Epithelial cell of proximal tubule (primary cell): Measurements from ENCODE around the gene POLR1G. TPM values are rescaled to one million over a fixed set of nuclear protein-coding genes. Genes with fewer than 3 reads are reported as not detected.

Experiments
- DNase-seq: peaks from one replicate; pipeline ENCODE4 v3.0.0-alpha.2; 2011; ENCODE audit warnings: low read depth
- H3K4me3 ChIP-seq: 2 replicates; pipeline ENCODE4 v1.5.1; 2011; ENCODE audit warnings: low read depth, mild to moderate bottlenecking, low read length
- total RNA-seq: library from RNA; depleted of rRNA; stranded (reverse); fragments of >200 nt; gene quantifications from 2 replicates; pipeline ENCODE4 v1.2.3, GENCODE V29; 2015
- TF ChIP-seq, protein P1 (sequence below): conservative IDR thresholded peaks from 2 replicates; pipeline ENCODE4 v1.5.1; 2012; ENCODE audit warnings: low read depth, mild to moderate bottlenecking, low read length

Gene POLR1G
- total RNA-seq, 1 donor from 2014 or later: 14.5 TPM

- TF ChIP-seq, protein P1, sequence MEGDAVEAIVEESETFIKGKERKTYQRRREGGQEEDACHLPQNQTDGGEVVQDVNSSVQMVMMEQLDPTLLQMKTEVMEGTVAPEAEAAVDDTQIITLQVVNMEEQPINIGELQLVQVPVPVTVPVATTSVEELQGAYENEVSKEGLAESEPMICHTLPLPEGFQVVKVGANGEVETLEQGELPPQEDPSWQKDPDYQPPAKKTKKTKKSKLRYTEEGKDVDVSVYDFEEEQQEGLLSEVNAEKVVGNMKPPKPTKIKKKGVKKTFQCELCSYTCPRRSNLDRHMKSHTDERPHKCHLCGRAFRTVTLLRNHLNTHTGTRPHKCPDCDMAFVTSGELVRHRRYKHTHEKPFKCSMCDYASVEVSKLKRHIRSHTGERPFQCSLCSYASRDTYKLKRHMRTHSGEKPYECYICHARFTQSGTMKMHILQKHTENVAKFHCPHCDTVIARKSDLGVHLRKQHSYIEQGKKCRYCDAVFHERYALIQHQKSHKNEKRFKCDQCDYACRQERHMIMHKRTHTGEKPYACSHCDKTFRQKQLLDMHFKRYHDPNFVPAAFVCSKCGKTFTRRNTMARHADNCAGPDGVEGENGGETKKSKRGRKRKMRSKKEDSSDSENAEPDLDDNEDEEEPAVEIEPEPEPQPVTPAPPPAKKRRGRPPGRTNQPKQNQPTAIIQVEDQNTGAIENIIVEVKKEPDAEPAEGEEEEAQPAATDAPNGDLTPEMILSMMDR: no peak
- H3K4me3 ChIP-seq: peak overlapping the region; percentile 58
- DNase-seq: no peak
Observed at GRCh38 chr19:45442778-45443461, 36.5 kb downstream of the POLR1G start.

DNA sequence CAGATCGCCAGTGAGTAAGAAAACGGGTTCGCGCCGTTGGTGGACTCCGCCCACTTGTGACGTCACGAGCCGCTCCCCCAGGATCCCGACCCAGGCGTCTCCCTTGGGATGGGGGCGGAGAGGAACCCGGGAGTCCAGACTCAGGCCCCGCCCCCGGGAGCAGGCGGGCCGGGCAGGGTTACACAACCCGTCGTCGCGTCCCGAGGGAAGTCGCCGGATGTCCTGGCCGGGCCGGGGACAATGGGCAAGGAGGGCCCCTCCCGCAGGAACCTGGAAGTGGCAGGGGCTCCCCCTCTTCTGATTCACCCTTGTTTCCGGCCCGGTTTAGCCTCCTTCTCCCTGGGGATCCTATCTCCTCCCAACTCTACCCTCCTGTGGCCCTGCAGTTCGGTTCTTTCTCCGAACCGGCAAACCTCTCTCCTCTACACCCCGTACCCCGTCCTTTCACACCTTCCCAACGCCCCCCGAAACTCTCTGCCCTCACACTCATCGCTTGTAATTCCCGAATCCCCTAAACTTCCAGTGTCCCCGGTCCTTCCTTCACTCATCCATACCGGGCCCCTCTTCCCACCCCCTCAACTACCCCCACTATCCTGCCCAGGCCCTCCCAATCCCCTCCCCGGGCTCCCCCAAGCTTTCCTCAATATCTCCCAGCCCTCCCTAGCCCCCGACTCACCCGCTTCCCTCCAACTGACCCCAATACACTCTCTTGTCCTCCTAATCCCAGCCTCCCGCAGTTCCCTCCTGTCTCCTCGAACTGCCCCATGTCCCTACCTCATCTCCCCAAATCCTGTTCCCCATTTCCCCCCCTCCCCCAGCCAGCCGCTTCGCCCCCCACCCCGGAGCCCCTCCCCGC, 37.2 kb downstream of the POLR1G start:
- TF ChIP-seq, protein P1: no peak
- DNase-seq: no peak

DNA sequence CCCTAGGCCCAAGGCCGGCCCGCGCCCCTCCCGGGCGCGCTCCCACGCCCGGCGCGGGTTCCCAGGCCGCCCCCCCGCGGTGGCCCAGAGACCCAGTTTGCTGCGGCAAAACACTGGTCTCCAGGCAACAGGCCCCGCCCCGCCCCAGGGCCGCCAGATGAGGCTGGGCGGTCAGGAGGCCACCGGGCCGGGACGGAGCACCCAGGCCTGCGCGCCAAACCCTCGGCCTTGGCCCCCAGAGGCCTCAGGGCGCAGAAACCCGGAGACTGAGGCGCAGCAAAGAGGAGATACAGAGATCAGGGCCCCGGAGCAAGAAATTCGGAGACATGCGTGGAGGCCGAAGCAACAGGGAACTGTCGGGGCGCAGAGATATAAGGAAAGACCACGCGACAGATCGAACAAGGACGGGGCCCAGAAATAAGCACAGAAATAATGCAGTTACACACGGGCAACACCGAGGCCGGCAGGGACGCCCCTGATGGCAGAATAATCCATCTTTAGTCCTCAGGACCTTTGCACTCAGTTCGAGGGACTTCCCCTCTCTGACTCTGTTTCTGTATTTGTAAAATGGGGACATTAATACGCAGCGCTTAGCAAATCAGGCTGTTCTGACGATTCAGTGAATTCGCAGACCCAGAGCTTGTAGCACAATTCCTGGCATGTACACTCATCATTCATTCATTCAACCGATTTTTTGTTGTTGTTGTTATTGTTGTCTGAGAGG, 38.0 kb downstream of the POLR1G start:
- TF ChIP-seq, protein P1: no peak
- H3K4me3 ChIP-seq: peak overlapping the region; percentile 36
- no peak for DNase-seq

More for the DNA sequence above, 37.2 kb downstream of the POLR1G start:
- H3K4me3 ChIP-seq: peak overlapping the region; percentile 58

DNA sequence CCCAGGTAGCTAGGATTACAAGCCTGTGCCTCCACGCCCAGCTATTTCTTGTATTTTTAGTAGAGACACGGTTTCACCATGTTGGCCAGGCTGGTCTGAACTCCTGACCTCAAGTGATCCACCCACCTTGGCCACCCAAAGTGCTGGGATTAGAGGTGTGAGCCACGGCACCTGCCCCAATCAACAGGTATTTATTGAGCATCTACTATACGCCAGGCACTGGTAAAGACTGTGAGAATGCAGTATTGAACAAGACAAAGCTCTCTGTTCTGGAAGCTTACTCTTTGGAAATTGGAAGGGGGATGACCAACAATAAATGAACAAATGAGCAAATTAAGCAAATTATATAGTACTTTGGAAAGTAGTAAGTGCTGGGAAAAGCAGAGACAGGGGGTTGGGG, 38.7 kb downstream of the POLR1G start:
- no peak overlapping the region for H3K4me3 ChIP-seq
- TF ChIP-seq, protein P1: no peak
- no peak for DNase-seq

- H3K4me3 ChIP-seq: no peak overlapping the region
- no peak for DNase-seq
- TF ChIP-seq, protein P1: peak; percentile 60
Observed at GRCh38 chr19:45446295-45446694, 39.9 kb downstream of the POLR1G start.

DNA sequence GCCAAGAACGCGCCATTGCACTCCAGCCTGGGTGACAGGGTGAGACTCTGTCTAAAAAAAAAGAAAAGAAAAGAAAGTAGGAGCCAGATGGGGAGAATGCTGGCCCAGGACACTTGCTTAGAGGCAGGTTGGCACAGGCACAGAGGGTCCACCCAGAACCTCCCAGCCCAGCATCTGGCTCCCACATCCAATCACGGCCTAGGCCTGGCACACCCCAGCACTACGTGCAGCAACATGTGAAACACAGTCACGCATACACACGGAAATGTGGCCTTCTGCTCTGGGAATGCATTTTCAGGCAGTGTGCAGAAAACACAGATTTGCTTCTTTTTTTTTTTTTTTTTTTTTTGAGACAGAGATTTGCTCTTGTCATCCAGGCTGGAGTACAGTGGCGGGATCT, 40.5 kb downstream of the POLR1G start:
- TF ChIP-seq, protein P1: no peak
- DNase-seq: no peak
- H3K4me3 ChIP-seq: no peak overlapping the region
